Stimulated activated CD4-positive, alpha-beta T cell treated with anti-CD3 and anti-CD28 coated beads, Interleukin-12 subunit alpha, Interleukin-12 subunit beta, amount 100 ng/mL, for 48 hours (primary cell): ENCODE measurements around the gene NFX1.
"Not testable (repeated sequence)": the region's sequence is repeated elsewhere in the genome, so short reads cannot be mapped to it uniquely, and the experiment has no call there.

Source experiments
- DNase-seq, 3 donors: peaks; one replicate each; pipeline ENCODE4 v3.0.0-alpha.2; 2020; ENCODE audit warnings: low read depth in 2 of 3, low spot score in 1 of 3

The NFX1 gene

DNA sequence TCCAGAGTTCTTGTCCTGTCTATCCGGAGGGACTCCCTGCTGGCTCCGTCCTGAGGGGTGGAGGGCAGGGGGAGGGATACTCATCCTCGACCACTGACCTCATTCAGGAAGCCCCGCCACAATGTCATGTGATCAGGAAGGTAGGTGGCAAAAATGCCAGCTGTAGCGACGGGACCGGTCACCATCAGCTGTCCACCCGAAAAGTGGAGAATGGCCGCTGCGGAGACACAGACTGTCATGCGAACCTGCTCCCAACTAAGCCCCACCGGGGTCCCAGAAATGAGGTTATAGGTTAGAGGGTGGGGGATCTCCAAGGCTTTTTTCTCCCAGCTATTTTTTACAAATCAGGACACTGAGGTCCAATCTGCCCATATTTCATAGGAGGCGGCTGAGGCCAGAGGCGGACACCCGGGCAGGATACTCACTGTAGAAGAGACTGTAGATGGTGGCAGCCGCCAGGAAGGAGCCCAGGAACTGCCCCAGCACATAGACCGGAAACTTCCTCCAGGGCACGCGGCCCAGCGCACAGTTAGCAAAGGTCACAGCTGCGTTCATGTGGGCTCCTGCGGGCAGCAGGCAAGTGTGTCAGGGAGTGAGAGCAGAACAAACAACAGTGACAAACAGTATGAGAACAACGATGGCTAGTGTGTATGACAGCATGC is 95.8 kb downstream of the NFX1 start:
- DNase-seq, result not testable (repeated sequence)

DNA sequence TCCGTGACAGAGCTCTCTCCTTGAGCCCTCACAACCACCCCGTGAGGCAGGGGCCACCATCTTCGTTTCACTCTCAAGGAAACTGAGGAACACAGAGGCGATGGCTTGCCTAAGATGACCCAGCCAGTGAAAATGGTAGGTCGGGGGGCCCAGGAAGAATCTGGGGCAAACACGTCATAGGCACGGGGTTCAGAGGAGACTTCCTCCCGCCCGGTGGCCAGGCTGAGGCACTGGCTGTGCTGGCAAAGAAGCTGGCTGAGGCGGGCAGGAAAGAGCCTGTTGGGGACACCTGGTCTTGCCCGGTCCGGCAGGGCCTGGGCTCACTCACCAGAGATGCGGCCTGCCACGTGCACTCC is 96.3 kb downstream of the NFX1 start:
- not testable (repeated sequence) for DNase-seq

DNA sequence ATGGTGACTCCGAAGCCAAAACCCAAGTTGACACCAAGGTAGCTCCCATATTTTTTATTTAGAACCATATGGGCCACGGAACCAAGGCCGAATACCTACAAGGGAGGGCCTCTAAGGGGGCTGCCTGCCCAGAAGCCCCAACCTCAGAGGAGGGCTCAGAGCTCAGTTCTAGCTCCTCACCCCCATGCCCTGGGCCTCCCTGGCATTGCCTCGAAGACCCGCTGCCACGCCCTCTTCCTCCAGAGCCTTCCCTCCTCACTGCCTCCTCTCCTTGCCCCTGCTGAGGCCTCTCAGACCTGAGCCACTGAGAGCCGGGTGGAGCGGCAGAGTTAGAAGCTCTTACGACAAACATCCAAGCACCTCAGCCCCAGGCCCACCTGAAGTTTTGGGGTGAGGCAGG is 96.7 kb downstream of the NFX1 start:
- DNase-seq, result not testable (repeated sequence)

DNA sequence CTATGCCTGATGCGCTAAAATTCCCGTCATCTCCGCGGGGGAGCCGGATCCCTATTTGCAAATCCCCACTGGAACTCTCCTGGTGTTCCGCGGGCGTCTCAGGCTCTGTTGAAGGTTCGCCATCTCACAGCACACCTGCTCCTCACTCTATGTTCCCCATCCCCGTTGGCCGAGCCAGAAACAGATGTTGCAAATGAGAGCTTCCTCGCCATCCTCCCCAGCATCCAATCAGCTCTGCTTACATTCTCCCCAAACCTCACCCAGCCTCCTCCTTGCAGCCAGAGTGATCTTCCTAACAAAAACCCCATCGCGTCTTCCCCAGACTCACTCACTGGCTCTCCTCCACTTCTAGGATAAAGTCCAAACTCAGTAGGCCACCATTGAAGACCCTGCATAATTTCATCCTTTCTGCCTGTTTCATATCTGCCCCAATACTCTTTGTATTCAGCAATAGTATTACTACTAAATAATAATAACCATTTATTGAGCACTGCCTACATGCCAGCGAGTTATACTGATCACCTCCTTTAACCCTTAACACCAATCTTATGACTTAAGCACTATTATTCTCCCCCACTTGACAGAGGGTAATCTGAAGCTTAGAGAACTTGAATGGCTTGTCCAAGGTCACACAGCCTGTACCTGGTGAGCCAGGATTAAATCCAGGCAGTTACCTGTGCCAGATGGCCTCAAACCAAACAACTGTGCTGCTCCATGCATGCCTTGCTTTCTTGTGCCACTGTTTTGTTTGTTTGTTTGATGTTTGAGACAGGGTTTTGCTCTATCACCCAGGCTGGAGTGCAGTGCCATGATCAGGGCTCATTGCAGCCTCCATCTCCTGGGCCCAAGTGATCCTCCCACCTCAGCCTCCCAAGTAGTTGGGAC is 98.0 kb downstream of the NFX1 start:
- no peak for DNase-seq

GRCh38 chr9:33391111-33391771 is 100.9 kb downstream of the NFX1 start:
- not testable (repeated sequence) for DNase-seq

DNA sequence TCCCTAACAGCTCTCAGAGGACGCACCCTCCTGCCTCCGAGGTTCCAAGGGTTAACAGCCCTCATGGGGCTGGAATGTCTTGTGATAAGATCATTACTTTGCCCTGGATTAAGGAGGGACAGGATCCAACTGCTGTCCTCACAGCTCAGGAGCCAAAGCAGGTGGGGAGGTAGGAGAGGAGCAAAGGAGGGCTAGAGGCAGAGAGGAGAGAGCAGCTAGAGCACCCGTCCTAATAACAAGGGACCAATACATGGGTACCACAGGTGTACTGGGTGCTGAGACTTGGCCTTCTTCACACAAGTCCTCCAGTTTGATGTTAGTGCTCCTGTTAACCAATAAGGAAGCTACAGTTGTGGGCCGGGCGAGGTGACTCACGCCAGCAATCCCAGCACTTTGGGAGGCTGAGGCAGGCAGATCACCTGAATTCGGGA is 102.3 kb downstream of the NFX1 start:
- DNase-seq, result not testable (repeated sequence)

DNA sequence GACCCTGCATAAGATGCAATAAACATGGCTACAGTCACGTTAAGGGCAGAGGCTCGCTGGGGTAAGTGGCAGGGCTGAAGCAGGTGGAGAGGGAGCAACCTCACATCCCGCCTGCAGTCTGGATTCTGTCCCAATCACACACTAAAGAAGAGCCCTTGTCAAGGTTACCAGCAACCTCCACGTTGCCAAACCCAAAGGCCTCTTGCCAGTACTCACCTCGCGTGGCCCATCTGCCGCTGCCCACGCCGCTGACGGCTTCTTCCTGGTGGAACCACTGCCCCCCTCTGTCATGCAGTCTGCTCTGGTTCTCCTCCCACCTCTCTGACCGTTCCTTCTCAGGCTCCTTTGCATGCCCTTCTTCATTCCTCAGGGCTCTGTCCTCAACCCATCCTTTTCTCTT is 103.3 kb downstream of the NFX1 start:
- no peak for DNase-seq

DNA sequence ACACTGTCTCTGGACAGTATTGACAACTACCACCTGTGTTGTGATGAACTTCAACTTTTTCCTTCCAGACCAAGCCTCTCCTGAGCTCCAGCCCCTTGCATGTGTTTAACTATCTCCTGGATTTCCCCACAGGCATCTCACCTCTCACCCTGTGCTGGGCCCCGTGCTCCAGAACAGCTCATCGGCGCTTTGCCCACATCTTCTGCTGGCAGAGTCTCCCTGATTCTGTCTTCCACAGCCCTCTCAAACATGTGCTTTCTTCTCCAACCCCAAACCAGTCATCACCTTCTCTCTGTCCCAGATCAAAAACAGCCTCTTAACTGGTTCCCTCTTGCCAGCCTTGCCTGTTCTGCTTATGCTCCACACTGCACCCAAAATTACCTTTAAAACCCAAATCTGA is 103.7 kb downstream of the NFX1 start:
- not testable (repeated sequence) for DNase-seq

- not testable (repeated sequence) for DNase-seq
These were observed 105.0 kb downstream of the NFX1 start for GRCh38 chr9:33395159-33395879.

DNA sequence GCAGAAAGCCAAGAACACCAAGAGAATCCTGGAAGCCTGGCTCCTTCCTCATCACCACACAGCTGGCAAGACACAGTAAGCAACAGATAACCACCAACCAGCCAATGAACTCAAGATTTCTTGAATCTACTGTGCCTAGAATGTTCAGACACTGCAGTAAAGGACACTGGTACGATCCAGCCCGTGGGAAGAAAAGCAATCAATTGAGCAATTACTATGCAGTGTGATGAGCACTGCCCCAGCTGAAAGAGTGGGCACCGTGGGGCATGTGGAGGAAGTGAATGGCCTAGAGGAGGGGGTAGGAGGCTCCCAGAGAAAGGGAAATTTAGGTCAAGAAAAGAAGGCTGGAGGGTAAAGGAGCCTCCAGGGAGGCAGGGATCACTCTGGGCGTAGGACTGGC is 107.5 kb downstream of the NFX1 start:
- not testable (repeated sequence) for DNase-seq

DNA sequence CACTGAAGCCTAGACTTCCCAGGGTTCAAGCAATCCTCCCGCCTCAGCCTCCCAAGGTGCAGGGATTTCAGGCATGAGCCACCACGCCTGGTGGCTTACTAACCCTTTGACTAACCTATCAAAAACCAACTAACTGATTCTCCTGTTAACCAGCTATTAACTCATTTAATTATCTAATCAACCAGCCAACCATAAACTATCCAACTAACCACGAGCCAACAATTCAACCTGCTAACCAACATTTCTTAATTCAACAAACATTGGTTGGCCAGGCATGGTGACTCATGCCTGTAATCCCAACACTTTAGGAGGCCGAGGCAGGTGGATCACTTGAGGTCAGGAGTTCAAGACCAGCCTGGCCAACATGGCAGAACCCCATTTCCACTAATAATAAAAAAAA is 108.7 kb downstream of the NFX1 start:
- not testable (repeated sequence) for DNase-seq

DNA sequence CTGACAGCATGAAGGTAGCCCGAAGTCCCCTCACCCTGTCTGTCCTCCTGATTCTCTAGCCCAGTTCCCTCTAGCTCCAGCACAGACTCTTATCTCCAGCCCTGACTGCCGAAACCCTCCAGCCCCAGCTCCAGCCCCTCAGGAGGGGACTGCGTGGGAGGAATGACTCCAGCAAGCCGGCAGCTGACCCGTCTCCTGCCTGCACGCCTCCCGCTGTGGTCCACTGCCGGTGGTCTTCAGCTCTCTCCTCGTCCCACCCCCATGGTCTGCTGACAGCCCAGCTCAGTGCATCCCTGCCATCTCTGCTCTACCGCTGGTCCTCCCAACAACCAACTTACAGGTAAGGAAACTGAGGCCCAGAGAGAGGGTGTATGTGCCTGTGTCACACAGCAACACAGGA is 111.5 kb downstream of the NFX1 start:
- DNase-seq, result not testable (repeated sequence)

- DNase-seq, result not testable (repeated sequence)
These were observed 112.1 kb downstream of the NFX1 start, which contains the start of gene AQP7 for GRCh38 chr9:33402371-33402770. Gene AQP7 (minus strand): TSS chr9:33402568. CDS start chr9:33401262, 1,306 bp downstream.

DNA sequence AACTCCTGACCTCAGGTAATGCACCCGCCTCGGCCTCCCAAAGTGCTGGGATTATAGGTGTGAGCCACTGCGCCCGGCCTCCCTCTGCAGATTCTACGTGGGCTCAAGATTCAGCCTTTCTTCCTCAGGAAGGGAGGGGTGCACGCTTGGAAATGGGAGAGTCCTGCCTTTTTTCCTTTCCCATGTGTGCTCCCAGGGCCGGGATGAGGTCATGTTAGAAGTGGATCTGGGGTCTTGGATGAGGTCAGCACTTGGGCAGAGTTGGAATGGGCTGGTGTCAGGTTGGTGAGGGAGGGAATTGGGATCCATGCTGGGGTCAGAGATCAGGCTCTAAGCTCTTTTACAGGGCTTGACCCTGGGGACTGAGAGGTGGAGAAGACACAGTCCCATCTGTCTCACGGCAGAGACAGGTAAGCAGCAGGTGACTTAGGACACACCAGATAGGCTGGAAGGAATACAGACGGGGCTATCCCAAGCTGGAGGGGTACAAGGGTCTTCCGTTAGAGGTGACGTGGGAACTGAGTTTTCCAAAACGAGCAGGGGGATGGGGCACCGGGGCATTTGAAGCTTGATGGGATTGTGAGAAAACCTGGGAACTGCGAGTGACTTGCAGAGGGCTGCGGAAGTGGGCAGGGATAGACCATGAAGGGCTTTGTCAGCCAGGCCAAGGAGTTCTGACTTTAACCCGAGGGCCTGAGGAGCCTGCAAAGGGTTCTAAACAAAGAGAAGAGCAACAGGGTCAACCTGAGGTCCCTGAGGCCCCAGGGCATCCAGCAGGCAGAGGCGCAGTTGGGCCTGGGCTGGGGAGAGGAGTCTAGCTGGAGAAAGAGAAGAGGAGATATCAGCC is 113.8 kb downstream of the NFX1 start:
- no peak for DNase-seq

DNA sequence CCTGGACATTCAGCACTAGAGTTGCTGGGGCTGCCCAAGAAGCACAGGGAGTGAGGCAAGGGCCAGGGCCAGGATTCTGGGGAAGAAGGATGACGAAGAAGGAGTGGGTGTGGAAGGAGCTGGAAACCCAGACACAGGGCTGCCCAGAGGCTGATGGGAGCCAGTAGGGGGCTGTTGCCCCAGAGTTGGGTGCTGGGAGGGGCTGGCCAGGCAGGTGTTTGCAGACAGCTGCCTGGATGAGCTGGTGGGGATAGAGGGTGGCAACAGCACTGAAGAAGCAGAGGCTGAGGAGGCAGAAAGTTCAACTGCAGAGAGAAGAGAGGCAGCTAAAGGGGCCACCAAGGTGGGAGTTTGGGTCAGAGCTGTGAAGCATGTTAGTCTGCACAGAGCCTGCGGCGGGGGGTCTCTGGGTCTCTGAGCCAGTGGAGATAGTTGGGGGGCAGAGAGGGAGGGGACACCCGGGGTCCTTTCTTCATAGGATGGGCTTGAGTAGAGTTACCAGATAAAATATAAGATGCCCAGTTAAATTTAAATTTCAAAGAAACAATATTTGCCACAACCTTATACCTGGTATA is 114.6 kb downstream of the NFX1 start:
- no peak for DNase-seq

DNA sequence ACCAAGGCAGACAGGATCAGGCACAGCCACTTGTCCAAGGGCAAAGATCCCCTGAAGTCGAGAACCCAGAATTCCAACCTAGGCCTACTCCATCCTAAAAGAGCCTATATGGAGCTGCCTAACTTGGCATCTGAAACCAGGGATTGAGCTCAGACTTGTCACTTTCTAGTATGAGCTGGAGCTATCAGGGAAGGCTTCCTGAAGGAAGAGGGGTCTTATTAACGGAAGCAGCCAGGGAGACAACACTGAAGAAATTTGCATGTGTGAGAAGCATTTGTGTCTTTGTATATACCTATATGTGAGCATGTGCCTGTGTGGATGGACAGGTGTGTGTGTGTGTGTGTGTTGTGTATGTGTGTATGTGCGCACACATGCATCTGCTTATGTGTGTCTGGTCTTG is 116.7 kb downstream of the NFX1 start:
- no peak for DNase-seq

GRCh38 chr9:33408087-33408486 is 117.8 kb downstream of the NFX1 start:
- no peak for DNase-seq

DNA sequence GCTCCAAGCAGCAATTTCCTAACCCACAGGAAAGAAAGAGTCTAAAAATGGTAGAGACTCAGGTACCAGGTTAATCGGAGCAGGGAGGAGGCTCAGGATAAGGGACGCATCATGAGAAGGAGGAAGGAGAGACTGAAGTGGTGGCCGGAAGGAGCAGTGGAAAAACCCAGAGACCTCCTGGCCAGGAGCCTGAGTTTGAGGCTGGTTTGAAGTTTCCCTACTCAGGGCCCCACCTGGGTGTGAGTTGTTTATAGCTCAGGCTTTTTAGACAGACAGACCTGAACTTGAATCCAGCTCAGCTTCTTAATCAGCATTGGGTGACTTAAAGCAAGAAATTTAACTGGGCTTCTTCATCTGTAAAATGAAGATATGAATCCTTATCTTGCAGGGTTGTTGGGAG is 124.0 kb downstream of the NFX1 start:
- no peak for DNase-seq

- DNase-seq, result no peak
These were observed 124.7 kb downstream of the NFX1 start for GRCh38 chr9:33414889-33415500.
